HL-60/S4 (cell line): ENCODE measurements around the gene FZD10.

ENCODE experiments used
- in situ Hi-C: fragments of 300-500 bp; cut with MboI; formaldehyde crosslinking; loops from 2 replicates; pipeline ENCODE4 v1.14.3; 2022; ENCODE audit warnings: low sequenced_read_pairs

Gene FZD10, protein sequence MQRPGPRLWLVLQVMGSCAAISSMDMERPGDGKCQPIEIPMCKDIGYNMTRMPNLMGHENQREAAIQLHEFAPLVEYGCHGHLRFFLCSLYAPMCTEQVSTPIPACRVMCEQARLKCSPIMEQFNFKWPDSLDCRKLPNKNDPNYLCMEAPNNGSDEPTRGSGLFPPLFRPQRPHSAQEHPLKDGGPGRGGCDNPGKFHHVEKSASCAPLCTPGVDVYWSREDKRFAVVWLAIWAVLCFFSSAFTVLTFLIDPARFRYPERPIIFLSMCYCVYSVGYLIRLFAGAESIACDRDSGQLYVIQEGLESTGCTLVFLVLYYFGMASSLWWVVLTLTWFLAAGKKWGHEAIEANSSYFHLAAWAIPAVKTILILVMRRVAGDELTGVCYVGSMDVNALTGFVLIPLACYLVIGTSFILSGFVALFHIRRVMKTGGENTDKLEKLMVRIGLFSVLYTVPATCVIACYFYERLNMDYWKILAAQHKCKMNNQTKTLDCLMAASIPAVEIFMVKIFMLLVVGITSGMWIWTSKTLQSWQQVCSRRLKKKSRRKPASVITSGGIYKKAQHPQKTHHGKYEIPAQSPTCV

DNA sequence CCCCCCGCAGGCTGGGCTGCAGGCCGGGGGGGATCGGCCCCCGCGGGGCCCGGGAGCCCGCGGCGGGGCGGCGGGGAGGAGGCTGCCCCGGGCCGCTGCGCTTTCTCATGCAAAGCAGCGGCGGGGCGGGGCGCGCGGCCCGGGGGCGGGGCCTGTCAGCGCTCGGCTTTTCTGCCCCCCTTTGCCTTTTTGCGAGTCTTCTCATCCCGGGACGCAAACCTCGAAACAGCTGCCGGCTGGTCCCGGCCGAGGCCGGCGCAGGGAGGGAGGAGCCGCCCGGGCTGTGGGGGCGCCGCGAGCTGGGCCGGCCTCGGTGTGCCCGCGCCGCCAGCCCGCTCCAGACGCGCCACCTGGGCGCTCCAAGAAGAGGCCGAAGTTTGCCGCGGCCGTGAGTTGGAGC is at the start of gene FZD10:
TSS of gene FZD10 (plus strand) at position 198 of the 400 bp plus-strand sequence. CDS start 479 bp downstream, outside the sequence.
- in situ Hi-C loops = no loop called here

DNA sequence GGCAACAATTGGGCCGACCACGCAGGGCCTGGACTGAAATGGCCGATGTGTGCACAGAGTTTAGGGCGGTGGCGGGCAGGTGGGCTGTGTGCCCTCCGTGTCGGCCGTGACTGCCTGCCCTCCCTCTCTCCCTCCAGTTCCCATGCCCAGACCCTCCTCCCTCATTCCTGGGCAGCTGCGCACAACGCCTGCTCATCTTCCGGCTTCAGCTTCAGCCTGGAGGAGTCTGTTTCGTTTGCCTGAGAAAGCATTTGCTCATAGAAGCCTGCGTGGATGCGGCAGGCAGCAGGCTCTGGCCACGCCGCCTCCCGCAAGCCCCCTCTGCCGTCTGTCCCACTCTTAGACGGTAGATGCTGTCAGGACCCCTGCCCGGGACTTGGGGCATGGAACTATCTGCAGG is 47.3 kb upstream of the FZD10 start:
- in situ Hi-C loops = no loop called here

DNA sequence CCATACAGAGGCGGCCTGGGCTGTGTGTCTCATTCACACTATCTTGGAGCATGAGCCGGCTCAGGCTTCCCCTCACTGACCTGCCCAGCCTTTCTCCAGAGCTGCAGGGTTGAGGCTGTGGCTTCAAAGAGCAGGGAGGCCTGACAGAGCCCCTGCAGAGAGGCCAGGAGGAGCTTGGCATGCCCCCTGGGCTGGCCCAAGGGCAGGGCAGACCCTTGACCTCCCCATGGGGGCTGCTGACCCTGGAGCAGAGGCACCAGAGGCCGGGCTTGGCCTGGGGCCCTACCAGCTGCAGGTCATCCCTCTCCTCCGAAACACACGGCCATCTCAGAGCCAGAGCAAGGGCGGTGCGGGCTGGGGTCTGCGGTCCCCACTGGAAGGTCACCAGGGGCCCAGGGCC is 46.6 kb upstream of the FZD10 start:
- in situ Hi-C loops = no loop called here

DNA sequence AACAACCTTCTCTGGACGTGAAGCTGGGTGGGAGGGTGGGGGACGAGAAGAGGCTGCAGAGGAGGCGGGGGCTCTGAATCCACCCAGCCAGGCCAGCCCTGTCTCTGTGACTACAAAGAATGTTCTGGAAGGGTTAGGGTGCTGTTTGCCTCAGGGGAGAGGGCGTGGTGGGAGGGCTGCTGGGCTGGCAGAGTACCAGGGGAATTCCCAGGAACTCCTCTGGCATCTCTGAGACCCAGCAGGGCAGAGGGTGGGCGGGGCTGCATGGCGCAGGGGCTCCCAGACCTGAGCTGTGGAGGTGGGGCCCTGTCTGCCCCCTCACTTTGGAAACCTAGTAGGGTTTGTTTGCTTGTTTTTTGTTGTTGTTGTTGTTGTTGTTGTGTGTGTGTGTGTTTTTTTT is 45.5 kb upstream of the FZD10 start:
- in situ Hi-C loops = no loop called here

DNA sequence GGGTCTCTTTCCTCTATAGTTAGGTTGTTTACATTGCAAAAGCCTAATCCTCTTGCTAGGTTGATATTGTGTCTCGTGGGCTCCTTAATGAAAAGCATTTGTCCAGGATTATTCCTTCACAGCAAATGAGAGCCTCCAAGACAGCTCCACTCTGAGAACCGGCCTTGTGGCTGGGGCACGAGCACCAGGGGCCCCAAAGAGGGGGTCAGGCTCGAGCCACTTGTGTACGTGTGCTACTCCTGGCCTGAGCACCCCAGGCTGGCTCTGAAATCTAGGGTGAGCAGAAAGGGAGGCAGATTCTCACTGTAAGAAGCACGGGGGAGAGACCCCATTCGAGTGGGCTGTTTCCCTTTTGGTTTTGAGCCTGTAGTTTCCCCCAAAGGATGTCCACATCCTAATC is 45.0 kb upstream of the FZD10 start:
- in situ Hi-C loops = no loop called here

DNA sequence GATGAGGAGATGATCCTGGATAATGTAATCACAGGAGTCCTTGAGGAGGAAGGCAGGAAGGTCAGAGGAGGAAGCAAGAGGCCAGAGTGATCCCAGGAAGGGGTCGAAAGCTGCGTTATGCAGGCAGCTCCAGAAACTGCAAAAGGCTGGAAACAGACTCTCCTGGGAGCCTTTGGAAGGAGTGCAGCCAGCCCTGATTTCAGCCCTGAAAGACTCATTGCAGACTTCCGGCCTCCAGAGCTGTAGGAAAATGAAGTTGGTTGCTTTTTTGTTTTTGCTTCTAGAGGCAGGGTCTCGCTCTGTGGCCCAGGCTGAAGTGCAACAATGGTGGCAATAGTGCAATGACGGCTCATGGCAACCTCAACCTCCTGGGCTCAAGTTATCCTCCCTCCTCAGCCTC is 44.6 kb upstream of the FZD10 start:
- in situ Hi-C loops = no loop called here

DNA sequence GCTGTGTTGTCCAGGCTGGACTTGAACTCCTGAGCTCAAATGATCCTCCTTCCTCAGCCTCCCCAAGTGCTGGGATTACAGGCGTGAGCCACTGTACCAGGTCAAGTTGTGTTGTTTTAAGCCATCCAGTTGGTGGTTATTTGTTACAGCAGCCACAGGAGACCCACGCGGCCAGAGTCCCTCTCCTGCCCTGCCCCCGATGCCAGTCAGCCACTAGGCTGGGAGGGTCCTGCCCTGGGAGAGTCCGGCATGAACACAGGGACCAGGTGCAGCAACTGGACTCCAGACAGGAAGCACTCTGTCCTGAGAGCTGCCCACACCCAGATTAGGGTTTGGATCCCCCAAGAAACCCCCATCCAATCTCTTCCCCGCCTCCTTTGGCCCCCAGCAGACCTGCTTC is 44.1 kb upstream of the FZD10 start:
- in situ Hi-C loops = no loop called here

DNA sequence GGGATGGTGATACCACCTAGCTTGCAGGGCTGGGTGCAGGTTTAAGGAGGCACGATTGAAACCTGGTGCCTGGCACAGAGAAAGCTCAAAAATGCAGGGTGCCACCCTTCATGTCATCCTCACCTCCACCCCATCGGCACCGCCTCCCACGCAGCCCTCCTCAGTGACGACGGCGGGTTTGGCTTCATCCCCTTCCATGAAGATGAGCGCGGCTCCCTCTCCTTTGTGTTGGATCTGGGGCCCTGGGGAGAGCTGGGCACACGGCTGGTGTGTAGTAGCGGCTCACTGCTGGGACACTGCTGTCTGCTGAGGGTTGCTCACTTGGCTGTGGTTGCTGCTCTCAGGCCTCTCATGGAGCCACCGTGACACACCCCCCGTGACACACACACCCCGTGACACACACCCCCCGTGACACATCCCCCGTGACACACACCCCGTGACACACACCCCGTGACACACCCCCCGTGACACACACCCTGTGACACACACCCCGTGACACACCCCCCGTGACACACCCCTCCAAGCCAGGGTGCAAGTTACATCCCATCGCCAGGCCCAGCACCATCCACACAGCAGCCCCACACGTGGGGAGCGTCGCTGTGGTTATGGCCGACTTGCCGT is 42.9 kb upstream of the FZD10 start:
- in situ Hi-C loops = no loop called here

DNA sequence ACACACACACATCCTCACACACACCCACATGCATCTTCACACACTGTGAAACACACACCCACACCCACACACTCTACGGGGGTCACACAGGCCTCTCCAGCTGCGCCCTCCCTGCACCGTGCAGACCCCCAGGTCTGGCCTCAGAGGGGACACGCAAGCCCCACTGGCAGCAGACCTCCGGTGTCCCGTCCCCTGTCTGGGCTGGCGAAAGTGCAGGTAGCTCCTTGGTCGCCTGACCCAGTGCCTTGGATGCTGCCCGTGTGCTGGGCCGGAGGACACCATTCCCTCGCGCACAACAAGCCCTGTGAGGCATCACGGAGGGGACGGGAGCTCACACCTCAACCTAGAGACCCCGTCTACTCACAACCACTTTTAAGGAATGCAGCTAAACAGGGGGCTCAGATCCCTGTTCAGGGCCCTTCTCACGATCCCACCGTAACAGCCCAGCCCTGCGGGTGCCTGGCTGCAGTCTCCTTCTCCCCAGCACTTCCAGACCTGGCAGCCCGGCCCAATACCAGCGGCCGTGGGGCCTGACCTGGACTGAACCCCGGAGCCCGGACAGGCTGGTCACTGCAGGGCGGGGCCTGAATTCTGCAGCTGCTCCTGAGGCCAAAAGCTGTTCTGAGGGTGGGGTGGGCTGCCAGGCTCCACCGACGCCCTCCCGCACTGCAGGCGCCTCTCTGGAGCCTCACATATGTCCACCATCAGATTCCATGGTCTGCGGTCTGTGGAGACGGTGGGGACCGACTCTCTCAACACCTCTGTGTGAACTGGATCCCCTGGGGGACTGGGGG is 42.1 kb upstream of the FZD10 start:
- in situ Hi-C loops = no loop called here

DNA sequence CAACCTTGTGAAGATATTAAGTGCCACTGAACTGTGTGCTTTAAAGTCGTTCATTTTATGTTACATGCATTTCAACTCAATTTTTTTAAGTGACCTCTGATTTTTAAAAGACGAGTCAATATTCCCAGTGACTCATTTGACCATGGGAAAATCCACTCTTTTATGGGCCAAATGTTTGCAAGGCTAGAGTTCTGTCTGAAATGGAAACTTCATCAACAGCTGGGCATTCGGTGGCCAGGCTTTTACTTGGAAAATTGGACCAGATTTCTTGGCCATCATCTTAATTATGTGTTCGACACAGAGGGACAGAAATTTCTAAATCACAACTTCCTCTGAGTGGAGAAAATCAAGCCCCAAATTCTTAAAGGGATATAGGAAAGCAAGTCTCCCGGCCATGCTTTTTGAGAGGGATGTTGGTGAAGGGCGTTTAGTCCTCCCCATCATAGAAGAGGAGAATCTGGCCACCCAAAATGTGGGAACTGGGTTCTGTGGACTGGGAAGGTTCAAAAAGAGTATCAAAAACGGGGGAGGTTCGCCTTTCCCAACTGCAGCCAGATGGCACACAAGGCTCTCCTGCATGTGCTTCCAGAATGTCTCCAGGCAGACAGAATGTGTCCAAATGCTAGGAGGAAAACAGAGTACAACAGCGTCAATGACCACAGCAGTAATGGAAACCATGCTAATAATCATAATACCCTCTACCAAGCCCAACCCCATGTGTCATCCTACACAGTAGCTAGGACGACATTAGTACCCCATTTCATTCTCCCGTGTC is 40.9 kb upstream of the FZD10 start:
- in situ Hi-C loops = no loop called here

DNA sequence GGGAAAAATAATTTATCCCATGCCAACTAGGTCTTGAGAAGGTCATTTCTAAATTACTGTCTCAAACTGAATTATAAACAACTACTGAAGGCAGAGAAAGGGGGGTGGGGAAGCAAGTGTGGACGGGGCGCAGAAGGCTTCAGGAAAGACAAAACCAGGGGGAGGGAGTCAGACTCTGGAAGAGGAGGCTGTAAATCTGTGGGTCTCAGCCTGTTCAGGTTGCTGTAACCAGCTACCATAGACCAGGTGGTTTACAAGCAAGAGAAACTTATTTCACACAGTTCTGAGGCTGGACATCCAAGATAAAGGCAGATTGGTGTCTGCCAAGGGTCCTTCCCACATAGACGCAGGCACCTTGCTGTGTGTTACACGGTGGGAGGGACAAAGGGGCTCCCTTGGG is 39.9 kb upstream of the FZD10 start:
- in situ Hi-C loops = no loop called here

DNA sequence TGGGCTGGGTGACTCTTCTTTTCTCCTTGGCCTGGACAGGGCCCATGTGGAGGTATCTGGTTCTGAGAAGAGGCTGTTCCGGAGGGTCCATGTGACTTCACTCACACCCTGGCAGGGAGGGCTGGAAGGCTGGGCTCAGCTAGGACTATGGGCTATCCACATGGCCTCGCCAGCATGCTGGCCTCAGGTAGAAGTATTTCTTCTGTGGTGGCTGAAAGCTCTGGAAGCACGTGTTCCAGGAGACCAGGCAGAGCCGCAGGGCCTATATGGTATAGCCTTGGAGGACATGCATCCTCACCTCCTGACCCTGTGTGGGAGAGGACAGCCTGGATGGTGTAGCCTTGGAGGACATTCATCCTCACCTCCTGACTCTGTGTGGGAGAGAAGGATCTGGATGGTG is 38.2 kb upstream of the FZD10 start:
- in situ Hi-C loops = no loop called here

DNA sequence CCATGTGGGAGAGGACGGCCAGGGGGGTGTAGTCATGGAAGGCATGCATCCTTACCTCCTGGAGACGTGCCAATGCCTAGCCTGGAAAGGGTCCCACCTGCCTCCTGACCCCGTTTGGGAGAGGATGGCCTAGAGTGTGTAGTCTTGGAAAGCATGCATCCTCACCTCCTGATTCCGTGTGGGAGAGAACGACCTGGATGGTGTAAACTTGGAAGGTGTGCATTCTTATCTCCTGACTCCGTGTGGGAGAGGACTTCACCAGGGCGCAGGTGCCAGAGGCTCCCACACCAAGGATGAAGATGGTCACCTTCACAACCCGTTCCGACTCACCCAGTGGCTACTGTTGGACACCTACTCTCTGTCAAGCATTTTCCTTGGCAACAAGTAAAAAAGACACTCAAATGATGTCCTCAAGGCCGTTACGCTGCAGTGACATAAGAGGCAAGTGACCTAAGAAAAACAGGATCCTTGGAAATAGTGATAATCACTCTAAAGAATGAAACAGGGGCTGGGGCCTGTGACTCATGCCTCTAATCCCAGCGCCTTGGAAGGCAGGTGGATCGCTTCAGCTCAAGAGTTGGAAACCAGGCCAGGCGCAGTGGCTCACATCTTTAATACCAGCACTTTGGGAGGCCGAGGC is 37.5 kb upstream of the FZD10 start:
- in situ Hi-C loops = no loop called here

DNA sequence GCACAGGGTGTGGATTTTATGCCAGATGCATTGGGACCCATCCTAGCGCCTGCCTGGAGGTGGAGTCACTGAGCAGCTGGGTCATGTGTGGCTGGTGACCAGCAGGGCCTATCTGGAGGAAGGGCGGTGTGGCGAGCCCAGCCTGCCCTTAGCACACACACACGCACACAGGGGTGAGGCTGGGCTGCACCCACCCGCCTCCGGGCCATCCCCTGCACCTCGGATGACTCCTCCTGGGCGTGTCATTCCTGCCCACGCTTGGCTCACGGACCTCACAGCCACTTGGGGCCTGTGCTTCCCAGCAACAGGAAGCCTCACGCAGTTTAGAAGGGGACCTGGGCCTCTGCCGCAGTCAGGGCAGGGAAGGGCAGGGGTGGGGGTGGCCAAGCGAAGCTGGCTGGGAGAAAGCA is 36.2 kb upstream of the FZD10 start:
- in situ Hi-C loops = no loop called here

DNA sequence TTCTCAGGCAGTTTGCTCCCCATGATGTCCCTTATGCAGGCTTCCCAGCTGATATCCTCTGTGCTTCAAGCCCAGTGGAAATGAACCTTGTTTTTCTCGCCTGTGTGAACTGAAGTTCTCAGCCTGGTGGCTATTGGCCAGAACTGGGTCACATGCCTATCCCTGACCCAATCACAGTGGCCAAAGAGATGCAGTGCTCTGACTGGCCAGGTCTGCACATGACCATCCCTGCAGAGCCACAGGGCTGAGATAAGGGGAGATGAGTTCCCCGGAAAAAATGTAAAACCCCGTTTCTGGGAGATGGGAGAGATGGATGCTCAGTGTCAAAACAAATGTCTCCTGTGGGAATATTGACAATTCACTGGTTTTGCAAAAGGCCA is 34.7 kb upstream of the FZD10 start:
- in situ Hi-C loops = no loop called here

DNA sequence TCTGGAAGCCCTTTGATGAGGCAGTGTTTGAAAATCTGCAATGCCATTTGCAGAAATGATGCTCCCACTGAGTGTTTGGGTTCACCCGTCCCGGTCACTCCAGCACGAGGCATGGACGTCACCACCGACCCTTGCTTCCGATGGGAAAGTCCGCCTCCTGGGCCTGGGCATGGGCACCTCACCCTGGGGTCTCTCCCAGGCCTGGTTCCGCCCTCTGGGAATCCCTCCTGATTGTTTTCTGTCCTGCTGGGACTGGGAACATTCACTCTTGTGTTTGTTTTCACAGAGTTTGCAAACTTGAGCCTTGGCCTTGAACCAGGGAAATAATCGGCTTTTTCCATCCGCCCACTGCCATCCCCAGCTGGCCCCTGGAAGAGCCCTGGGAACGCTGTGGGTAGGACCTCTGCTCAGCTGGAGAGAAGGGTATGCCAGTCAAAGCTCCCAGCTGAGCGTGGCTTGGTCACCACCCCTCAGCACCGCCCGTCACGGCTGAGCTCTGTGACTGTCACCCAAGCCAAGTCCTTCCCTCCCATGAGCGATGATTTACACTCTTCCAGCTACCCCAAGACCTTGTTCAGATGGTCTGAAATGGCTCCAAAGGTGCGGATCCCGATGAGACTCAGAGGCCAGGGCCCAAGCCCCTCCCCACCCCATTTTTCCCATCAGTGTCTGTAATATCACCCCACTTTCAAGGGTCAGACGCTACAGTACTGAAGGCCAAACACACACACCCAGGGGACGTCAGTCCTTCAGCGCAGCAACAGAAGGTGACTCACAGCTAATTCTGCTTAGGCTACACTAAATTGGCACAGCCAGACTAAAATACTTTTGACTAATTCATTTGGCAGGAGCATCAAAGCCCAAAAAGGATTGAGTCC is 34.1 kb upstream of the FZD10 start:
- in situ Hi-C loops = no loop called here

DNA sequence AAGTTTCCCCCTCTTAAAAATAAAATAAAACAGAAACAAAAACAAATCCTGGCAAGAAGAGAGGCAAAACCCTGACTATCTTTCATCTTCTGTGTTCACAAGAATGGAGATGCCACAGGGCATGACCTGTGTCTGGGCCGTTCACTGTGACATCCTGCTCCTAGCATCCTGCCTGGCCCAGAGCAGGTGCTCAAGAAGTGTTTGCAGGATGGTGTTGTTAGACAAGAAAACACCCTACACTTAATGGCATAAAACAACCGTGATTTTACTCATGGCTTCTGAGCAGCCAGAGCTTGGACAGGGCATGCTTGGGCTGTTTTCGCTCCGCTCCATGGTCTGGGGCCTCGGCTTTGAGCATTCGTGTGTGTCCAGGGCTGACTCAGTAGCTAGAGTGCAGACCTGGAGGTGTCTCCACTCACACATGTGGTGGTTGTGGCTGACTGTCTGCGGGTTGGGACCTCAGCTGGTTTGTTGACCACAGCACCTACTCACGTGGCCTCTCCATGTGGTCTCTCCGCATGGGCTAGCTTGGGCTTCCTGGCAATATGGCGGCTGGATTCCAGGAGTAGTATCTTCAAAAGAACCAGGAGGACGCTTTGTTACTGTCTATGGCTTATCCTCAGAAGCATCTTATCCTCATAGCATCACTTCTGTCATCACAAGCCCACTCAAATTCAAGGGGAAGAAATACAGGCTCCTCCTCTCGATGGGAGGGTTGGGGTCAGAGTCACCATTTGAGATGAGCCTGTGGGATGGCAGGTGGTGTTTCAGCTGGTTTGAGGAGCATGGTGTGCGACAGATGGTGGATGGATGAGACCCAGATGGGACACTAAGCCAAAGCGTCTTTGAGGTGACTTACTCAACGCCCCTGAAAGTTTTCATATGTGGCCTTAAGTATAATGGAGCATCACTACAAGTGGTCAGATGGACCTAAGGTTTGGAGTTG is 33.2 kb upstream of the FZD10 start:
- in situ Hi-C loops = no loop called here

DNA sequence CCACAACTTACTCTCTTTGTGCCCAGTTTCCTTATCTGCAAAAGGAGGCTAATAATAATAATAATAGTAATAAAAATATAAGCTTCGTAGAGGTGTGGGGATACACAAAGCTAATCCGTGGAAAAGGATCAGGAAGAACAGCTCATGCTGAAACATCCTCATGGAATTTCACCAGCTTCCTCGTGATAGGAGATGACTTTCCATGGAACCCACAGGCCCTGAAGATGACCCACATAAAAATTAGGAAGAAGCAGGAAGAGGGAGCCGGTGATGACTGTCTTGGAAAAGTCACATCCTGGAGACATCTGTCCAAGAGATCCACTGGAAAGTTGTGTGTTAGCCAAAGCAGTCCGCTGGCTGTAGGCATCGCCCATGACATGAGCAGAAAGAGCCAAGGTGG is 31.9 kb upstream of the FZD10 start:
- in situ Hi-C loops = no loop called here
